HepG2 (cell line): ENCODE measurements around the gene ZNF556. TPM values are rescaled to one million over a fixed set of nuclear protein-coding genes. Genes with fewer than 3 reads are reported as not detected.

Experiments
- AGO2 ChIP-seq: fragments of 200-400 bp; formaldehyde crosslinking; optimal IDR thresholded peaks from 2 replicates; pipeline ENCODE3; 2017; ENCODE audit warnings: mild to moderate bottlenecking, low read depth, low read length, moderate library complexity
- ARNT ChIP-seq: fragments of 450-650 bp; IDR thresholded peaks from 2 replicates; pipeline ENCODE4 v1.6.1; 2017
- CBX2 ChIP-seq, 2 experiments: fragments of 200-600 bp in 1 of 2; sonication (generic); formaldehyde crosslinking in 1 of 2; IDR thresholded peaks; 2 replicates each; pipeline versions ENCODE4 v1.7.0 to v1.8.1; 2018 to 2022; ENCODE audit warnings: low read depth in 2 of 2, low read length in 1 of 2, mild to moderate bottlenecking in 1 of 2, missing genetic modification reagents in 1 of 2
- GTF3A ChIP-seq: sonication (generic); formaldehyde crosslinking; conservative IDR thresholded peaks from 2 replicates; pipeline ENCODE4 v1.4.0; 2020; ENCODE audit warnings: mild to moderate bottlenecking, missing genetic modification reagents
- HMG20A ChIP-seq: IDR thresholded peaks from 2 replicates; pipeline ENCODE4 v1.6.1; 2016; ENCODE audit warnings: borderline replicate concordance
- HMGA1 ChIP-seq: sonication (generic); formaldehyde crosslinking; conservative IDR thresholded peaks from 2 replicates; pipeline ENCODE4 v1.4.0; 2020; ENCODE audit warnings: missing genetic modification reagents
- KAT8 ChIP-seq: IDR thresholded peaks from 2 replicates; pipeline ENCODE4 v1.6.1; 2016; ENCODE audit warnings: missing genetic modification reagents, missing compliant biosample characterization
- MEIS1 ChIP-seq: sonication (generic); formaldehyde crosslinking; IDR thresholded peaks from 2 replicates; pipeline ENCODE4 v1.9.0; 2021; ENCODE audit warnings: mild to moderate bottlenecking, missing genetic modification reagents, moderate library complexity, borderline replicate concordance
- NFKBIZ ChIP-seq: IDR thresholded peaks from 2 replicates; pipeline ENCODE4 v1.6.1; 2018; ENCODE audit warnings: missing genetic modification reagents, missing compliant biosample characterization
- NR0B2 ChIP-seq: sonication (generic); formaldehyde crosslinking; IDR thresholded peaks from 2 replicates; pipeline ENCODE4 v1.4.0; 2020; ENCODE audit warnings: mild to moderate bottlenecking, missing genetic modification reagents
- PATZ1 ChIP-seq: sonication (generic); formaldehyde crosslinking; IDR thresholded peaks from 2 replicates; pipeline ENCODE4 v1.4.0; 2020; ENCODE audit warnings: missing genetic modification reagents
- POGK ChIP-seq: sonication (generic); formaldehyde crosslinking; conservative IDR thresholded peaks from 2 replicates; pipeline ENCODE4 v1.8.0; 2022; ENCODE audit warnings: mild to moderate bottlenecking, moderate library complexity, missing genetic modification reagents
- RAD21 ChIP-seq: fragments of 450-650 bp; formaldehyde crosslinking; IDR thresholded peaks from 2 replicates; pipeline ENCODE4 v1.5.0; 2020; ENCODE audit warnings: mild to moderate bottlenecking
- SPEN ChIP-seq: sonication (generic); formaldehyde crosslinking; IDR thresholded peaks from 2 replicates; pipeline ENCODE4 v1.5.1; 2020; ENCODE audit warnings: low read depth, mild to moderate bottlenecking, missing genetic modification reagents
- STAT6 ChIP-seq: sonication (generic); formaldehyde crosslinking; IDR thresholded peaks from 2 replicates; pipeline ENCODE4 v1.4.0; 2020; ENCODE audit warnings: missing genetic modification reagents, mild to moderate bottlenecking, borderline replicate concordance
- ZBTB43 ChIP-seq: sonication (generic); formaldehyde crosslinking; conservative IDR thresholded peaks from 2 replicates; pipeline ENCODE4 v1.4.0; 2020; ENCODE audit warnings: missing genetic modification reagents
- ZFP36L1 ChIP-seq: sonication (generic); formaldehyde crosslinking; IDR thresholded peaks from 2 replicates; pipeline ENCODE4 v1.8.0; 2022; ENCODE audit warnings: mild to moderate bottlenecking, missing genetic modification reagents, moderate library complexity
- ZNF136 ChIP-seq: sonication (generic); formaldehyde crosslinking; IDR thresholded peaks from 2 replicates; pipeline ENCODE4 v1.8.1; 2022; ENCODE audit warnings: low read depth, mild to moderate bottlenecking, moderate library complexity, missing genetic modification reagents
- ZNF205 ChIP-seq: IDR thresholded peaks from 2 replicates; pipeline ENCODE4 v1.6.1; 2018; ENCODE audit warnings: missing biosample characterization, missing genetic modification reagents
- polyA plus RNA-seq, 8 experiments: library from polyadenylated mRNA; depleted of rRNA in 3 of 8; stranded (reverse) in 7 of 8; unstranded in 1 of 8; fragments of >200 nt; fragmentation: Illumina TruSeq in 4 of 8; extraction: Trizol in 4 of 8; gene quantifications; 2 replicates each; pipeline versions ENCODE4 v1.2.1 to v1.2.3, GENCODE V29; 2011 to 2016; ENCODE audit warnings: low read depth in 4 of 8, missing spikeins in 1 of 8, mixed read lengths in 1 of 8; ENCODE audit not compliant: insufficient read depth in 1 of 8
- total RNA-seq, 5 experiments: library from RNA; depleted of rRNA; stranded (reverse); fragments of >200 nt; fragmentation: Illumina TruSeq; extraction: Trizol; gene quantifications; 2 replicates each; pipeline ENCODE4 v1.2.3, GENCODE V29; 2016; ENCODE audit warnings: low read depth in 1 of 5
- TF ChIP-seq, protein P1 (sequence below): sonication (generic); formaldehyde crosslinking; IDR thresholded peaks from 2 replicates; pipeline ENCODE4 v1.4.0; 2020; ENCODE audit warnings: missing genetic modification reagents

The ZNF556 gene
- total and polyA plus RNA-seq, 2 of the 13 experiments (the other 11 are each of a cell fraction or from before 2014, with no cell fraction given) = 4.2 to 28.6 TPM

GRCh38 chr19:2887391-2887914 is 20.3 kb downstream of the ZNF556 start (continued):
- 0 out of 2 replicates have a peak, but pooled peaks have one; percentile 50 for TF ChIP-seq GTF3A (CRISPR knock-in tag)
- TF ChIP-seq MEIS1 = no peak
- TF ChIP-seq PATZ1 (CRISPR knock-in tag) = no peak
- no peak for TF ChIP-seq POGK (CRISPR knock-in tag)
- no peak for TF ChIP-seq ZBTB43
- no peak for TF ChIP-seq NFKBIZ (CRISPR knock-in tag)
- TF ChIP-seq STAT6 (CRISPR knock-in tag) = no peak
- TF ChIP-seq NR0B2 (CRISPR knock-in tag) = no peak
- TF ChIP-seq, protein P1, sequence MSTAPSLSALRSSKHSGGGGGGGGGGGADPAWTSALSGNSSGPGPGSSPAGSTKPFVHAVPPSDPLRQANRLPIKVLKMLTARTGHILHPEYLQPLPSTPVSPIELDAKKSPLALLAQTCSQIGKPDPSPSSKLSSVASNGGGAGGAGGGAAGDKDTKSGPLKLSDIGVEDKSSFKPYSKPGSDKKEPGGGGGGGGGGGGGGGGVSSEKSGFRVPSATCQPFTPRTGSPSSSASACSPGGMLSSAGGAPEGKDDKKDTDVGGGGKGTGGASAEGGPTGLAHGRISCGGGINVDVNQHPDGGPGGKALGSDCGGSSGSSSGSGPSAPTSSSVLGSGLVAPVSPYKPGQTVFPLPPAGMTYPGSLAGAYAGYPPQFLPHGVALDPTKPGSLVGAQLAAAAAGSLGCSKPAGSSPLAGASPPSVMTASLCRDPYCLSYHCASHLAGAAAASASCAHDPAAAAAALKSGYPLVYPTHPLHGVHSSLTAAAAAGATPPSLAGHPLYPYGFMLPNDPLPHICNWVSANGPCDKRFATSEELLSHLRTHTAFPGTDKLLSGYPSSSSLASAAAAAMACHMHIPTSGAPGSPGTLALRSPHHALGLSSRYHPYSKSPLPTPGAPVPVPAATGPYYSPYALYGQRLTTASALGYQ (CRISPR knock-in tag) = no peak
- TF ChIP-seq HMG20A (CRISPR knock-in tag) = no peak
- TF ChIP-seq KAT8 (CRISPR knock-in tag) = no peak
- no peak for TF ChIP-seq AGO2
- TF ChIP-seq HMGA1 (CRISPR knock-in tag) = no peak
- peak; percentile 52 for TF ChIP-seq RAD21 (CRISPR knock-in tag)
- TF ChIP-seq ZNF205 = no peak
- no peak for TF ChIP-seq ZNF136
- no peak for TF ChIP-seq ZFP36L1 (CRISPR knock-in tag)
- TF ChIP-seq CBX2 (IDR thresholded peaks at IDR 0.05; ENCODE audit: low read depth, low read length) = no peak
- TF ChIP-seq CBX2 (CRISPR knock-in tag; IDR thresholded peaks at IDR 0.05; ENCODE audit: low read depth) = no peak
- TF ChIP-seq SPEN = no peak
- no peak for TF ChIP-seq ARNT
